HepG2 (cell line): ENCODE measurements around the gene CBX2. TPM values are rescaled to one million over a fixed set of nuclear protein-coding genes. Genes with fewer than 3 reads are reported as not detected.

Source experiments
- ATRX ChIP-seq: sonication (generic); formaldehyde crosslinking; IDR thresholded peaks from 2 replicates; pipeline ENCODE4 v1.4.0; 2020; ENCODE audit warnings: missing genetic modification reagents, borderline replicate concordance
- DZIP1 ChIP-seq: sonication (generic); formaldehyde crosslinking; IDR thresholded peaks from 2 replicates; pipeline ENCODE4 v1.5.0; 2020; ENCODE audit warnings: mild to moderate bottlenecking, missing genetic modification reagents
- IRF9 ChIP-seq: sonication (generic); formaldehyde crosslinking; IDR thresholded peaks from 2 replicates; pipeline ENCODE4 v1.8.0; 2022; ENCODE audit warnings: missing genetic modification reagents, mild to moderate bottlenecking, borderline replicate concordance
- ISX ChIP-seq: sonication (generic); formaldehyde crosslinking; conservative IDR thresholded peaks from 2 replicates; pipeline ENCODE4 v1.5.0; 2020; ENCODE audit warnings: missing genetic modification reagents
- KLF15 ChIP-seq: sonication (generic); formaldehyde crosslinking; IDR thresholded peaks from 2 replicates; pipeline ENCODE4 v1.8.1; 2023; ENCODE audit warnings: borderline replicate concordance, mild to moderate bottlenecking, inconsistent platforms, missing genetic modification reagents, mixed read lengths
- NR2F6 ChIP-seq, 2 experiments: IDR thresholded peaks; 2 replicates each; pipeline ENCODE4 v1.6.1; 2016; ENCODE audit warnings: antibody characterized with exemption in 1 of 2, mild to moderate bottlenecking in 1 of 2
- RNF219 ChIP-seq: sonication (generic); formaldehyde crosslinking; IDR thresholded peaks from 2 replicates; pipeline ENCODE4 v1.5.0; 2020; ENCODE audit warnings: mild to moderate bottlenecking, missing genetic modification reagents
- SMAD3 ChIP-seq: sonication (generic); formaldehyde crosslinking; IDR thresholded peaks from 2 replicates; pipeline ENCODE4 v1.4.0; 2020; ENCODE audit warnings: missing genetic modification reagents
- ZFAT ChIP-seq: sonication (generic); formaldehyde crosslinking; conservative IDR thresholded peaks from 2 replicates; pipeline ENCODE4 v1.8.1; 2023; ENCODE audit warnings: missing genetic modification reagents, inconsistent platforms
- ZNF282 ChIP-seq: fragments of 450-650 bp; IDR thresholded peaks from 2 replicates; pipeline ENCODE4 v1.6.1; 2018; ENCODE audit not compliant: partially characterized antibody
- ZNF333 ChIP-seq: sonication (generic); formaldehyde crosslinking; IDR thresholded peaks from 2 replicates; pipeline ENCODE4 v1.4.0; 2020; ENCODE audit warnings: mild to moderate bottlenecking, missing genetic modification reagents, borderline replicate concordance
- ZNF430 ChIP-seq: sonication (generic); formaldehyde crosslinking; IDR thresholded peaks from 2 replicates; pipeline ENCODE4 v1.9.0; 2021; ENCODE audit warnings: mild to moderate bottlenecking, missing genetic modification reagents
- ZNF468 ChIP-seq: sonication (generic); formaldehyde crosslinking; IDR thresholded peaks from 2 replicates; pipeline ENCODE4 v1.8.0; 2022; ENCODE audit warnings: mild to moderate bottlenecking, moderate library complexity, missing genetic modification reagents
- ZNF547 ChIP-seq: sonication (generic); formaldehyde crosslinking; IDR thresholded peaks from 2 replicates; pipeline ENCODE4 v1.5.1; 2020; ENCODE audit warnings: mild to moderate bottlenecking, missing genetic modification reagents
- ZNF616 ChIP-seq: sonication (generic); formaldehyde crosslinking; IDR thresholded peaks from 2 replicates; pipeline ENCODE4 v1.5.0; 2020; ENCODE audit warnings: low read depth, mild to moderate bottlenecking, missing genetic modification reagents
- polyA plus RNA-seq, 8 experiments: library from polyadenylated mRNA; depleted of rRNA in 3 of 8; stranded (reverse) in 7 of 8; unstranded in 1 of 8; fragments of >200 nt; fragmentation: Illumina TruSeq in 4 of 8; extraction: Trizol in 4 of 8; gene quantifications; 2 replicates each; pipeline versions ENCODE4 v1.2.1 to v1.2.3, GENCODE V29; 2011 to 2016; ENCODE audit warnings: low read depth in 4 of 8, missing spikeins in 1 of 8, mixed read lengths in 1 of 8; ENCODE audit not compliant: insufficient read depth in 1 of 8
- total RNA-seq, 5 experiments: library from RNA; depleted of rRNA; stranded (reverse); fragments of >200 nt; fragmentation: Illumina TruSeq; extraction: Trizol; gene quantifications; 2 replicates each; pipeline ENCODE4 v1.2.3, GENCODE V29; 2016; ENCODE audit warnings: low read depth in 1 of 5
- TF ChIP-seq, protein P1 (sequence below): sonication (generic); formaldehyde crosslinking; IDR thresholded peaks from 2 replicates; pipeline ENCODE4 v1.9.0; 2021; ENCODE audit warnings: missing genetic modification reagents, mild to moderate bottlenecking, borderline replicate concordance
- TF ChIP-seq, protein P2 (sequence below): sonication (generic); formaldehyde crosslinking; IDR thresholded peaks from 2 replicates; pipeline ENCODE4 v1.8.0; 2022; ENCODE audit warnings: mild to moderate bottlenecking, missing genetic modification reagents, borderline replicate concordance

Gene CBX2
- total and polyA plus RNA-seq, 2 of the 13 experiments (the other 11 are each of a cell fraction or from before 2014, with no cell fraction given), result 14.5 to 31.1 TPM

DNA sequence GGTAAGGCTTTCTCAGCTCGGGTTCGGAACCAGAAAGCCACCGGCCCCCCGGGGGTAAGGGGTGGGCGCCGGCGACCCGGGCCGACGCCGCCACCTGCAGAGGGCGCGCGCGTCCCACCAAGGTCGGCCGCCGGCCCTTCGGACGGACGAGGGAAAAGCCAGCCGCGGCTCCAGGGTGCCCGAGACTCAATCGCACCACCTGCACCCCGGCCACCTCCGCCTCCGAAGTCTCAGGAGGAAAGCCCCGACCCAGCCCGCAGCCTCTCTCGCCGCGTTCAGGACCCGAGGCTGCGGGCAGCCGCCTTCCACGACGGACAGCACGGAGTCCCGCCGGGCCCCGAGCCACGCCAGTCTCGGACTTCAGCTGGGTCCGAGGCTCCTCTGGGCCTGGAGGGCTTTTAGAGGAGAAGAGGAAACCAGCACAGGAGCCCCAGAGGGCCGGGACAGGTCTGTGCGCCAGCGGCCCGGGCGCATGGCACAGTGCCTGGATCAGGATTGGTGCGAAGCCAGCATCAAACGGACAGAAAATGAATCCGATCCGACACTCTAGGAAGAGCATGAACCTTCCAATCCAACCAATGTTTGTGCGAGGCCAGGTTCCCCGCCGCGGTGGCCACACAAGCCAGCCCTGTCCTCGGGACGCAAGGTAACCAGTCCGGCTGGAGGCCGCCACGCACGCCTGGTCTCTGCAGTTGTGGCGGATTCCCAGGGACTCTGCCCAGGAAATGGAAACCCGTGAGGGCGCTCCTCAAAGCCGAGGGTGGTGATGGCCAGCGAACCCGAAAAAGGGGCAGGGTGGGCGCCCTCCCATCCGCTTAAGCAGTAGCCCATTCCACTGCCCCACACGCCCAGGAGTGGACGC lies 12.2 kb downstream of the CBX2 start (continued):
- TF ChIP-seq ZNF430 (CRISPR knock-in tag), result no peak
- no peak for TF ChIP-seq ZFAT (CRISPR knock-in tag)
- TF ChIP-seq ATRX (CRISPR knock-in tag), result no peak
- TF ChIP-seq DZIP1 (CRISPR knock-in tag), result no peak
- TF ChIP-seq ZNF468 (CRISPR knock-in tag), result no peak
- 0 out of 2 replicates have a peak, but pooled peaks have one; percentile 43 for TF ChIP-seq IRF9 (CRISPR knock-in tag)
- no peak for TF ChIP-seq SMAD3 (CRISPR knock-in tag)
- no peak for TF ChIP-seq ZNF333 (CRISPR knock-in tag)
- no peak for TF ChIP-seq KLF15 (CRISPR knock-in tag)
- no peak for TF ChIP-seq NR2F6 (IDR thresholded peaks at IDR 0.05)
- TF ChIP-seq NR2F6 (CRISPR knock-in tag; IDR thresholded peaks at IDR 0.05), result no peak
- no peak for TF ChIP-seq ZNF616 (CRISPR knock-in tag)
- TF ChIP-seq ISX, result 0 out of 2 replicates have a peak, but pooled peaks have one; percentile 29
- TF ChIP-seq ZNF547 (CRISPR knock-in tag), result no peak
- TF ChIP-seq, protein P1, sequence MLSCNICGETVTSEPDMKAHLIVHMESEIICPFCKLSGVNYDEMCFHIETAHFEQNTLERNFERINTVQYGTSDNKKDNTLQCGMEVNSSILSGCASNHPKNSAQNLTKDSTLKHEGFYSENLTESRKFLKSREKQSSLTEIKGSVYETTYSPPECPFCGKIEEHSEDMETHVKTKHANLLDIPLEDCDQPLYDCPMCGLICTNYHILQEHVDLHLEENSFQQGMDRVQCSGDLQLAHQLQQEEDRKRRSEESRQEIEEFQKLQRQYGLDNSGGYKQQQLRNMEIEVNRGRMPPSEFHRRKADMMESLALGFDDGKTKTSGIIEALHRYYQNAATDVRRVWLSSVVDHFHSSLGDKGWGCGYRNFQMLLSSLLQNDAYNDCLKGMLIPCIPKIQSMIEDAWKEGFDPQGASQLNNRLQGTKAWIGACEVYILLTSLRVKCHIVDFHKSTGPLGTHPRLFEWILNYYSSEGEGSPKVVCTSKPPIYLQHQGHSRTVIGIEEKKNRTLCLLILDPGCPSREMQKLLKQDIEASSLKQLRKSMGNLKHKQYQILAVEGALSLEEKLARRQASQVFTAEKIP, result 0 out of 2 replicates have a peak, but pooled peaks have one; percentile 49
- no peak for TF ChIP-seq ZNF282
- TF ChIP-seq, protein P2, sequence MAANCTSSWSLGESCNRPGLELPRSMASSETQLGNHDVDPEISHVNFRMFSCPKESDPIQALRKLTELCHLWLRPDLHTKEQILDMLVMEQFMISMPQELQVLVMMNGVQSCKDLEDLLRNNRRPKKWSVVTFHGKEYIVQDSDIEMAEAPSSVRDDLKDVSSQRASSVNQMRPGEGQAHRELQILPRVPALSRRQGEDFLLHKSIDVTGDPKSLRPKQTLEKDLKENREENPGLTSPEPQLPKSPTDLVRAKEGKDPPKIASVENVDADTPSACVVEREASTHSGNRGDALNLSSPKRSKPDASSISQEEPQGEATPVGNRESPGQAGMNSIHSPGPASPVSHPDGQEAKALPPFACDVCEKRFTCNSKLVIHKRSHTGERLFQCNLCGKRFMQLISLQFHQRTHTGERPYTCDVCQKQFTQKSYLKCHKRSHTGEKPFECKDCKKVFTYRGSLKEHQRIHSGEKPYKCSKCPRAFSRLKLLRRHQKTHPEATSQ, result no peak
- TF ChIP-seq RNF219, result no peak
